Right lobe of liver (tissue), 6 donors: ENCODE results near the gene CACHD1. TPM values are rescaled to one million over a fixed set of nuclear protein-coding genes. Genes with fewer than 3 reads are reported as not detected.

ENCODE experiments used
- ATAC-seq, 4 donors: fragments of 200-7000 bp; cut with Tn5 transposase; one replicate each; pipeline ENCODE4 v1.9.1; 2020; ENCODE audit warnings: mild to moderate bottlenecking in 4 of 4, moderate library complexity in 4 of 4
- DNase-seq, 3 donors: peaks; one replicate each; pipeline ENCODE4 v3.0.0-alpha.2; 2020
- H3K27ac ChIP-seq, 3 donors: fragments of 200-600 bp; one replicate each; pipeline ENCODE4 v1.8.0; 2022
- H3K27me3 ChIP-seq, 2 donors: fragments of 200-600 bp; one replicate each; pipeline ENCODE4 v1.8.0; 2022
- H3K36me3 ChIP-seq, 4 donors: fragments of 200-600 bp; sonication (generic) in 1 of 4; one replicate each; pipeline versions ENCODE4 v1.5.1 to v1.8.0; 2017 to 2022; ENCODE audit warnings: control low read depth in 1 of 4
- H3K4me1 ChIP-seq, 4 donors: fragments of 200-600 bp; sonication (generic) in 1 of 4; one replicate each; pipeline versions ENCODE4 v1.5.1 to v1.8.0; 2017 to 2022; ENCODE audit warnings: control low read depth in 1 of 4
- H3K4me3 ChIP-seq, 3 donors: fragments of 200-600 bp; one replicate each; pipeline ENCODE4 v1.8.0; 2022
- H3K9me3 ChIP-seq, 4 donors: fragments of 200-600 bp; sonication (generic) in 1 of 4; one replicate each; pipeline versions ENCODE4 v1.5.1 to v1.8.0; 2017 to 2022; ENCODE audit warnings: control low read depth in 1 of 4
- POLR2A ChIP-seq: fragments of 450-650 bp; IDR thresholded peaks from one replicate; pipeline ENCODE4 v1.6.1; 2017; ENCODE audit warnings: antibody characterized with exemption, mild to moderate bottlenecking
- WGBS: methylation state at CpG from one replicate; pipeline ENCODE4 v1.1.6; 2018; ENCODE audit warnings: low coverage, low lambda C conversion rate; ENCODE audit not compliant: insufficient coverage; ENCODE audit errors: missing lambda C conversion rate; 5-methylcytosine and 5-hydroxymethylcytosine counted together
- intact Hi-C, 2 donors: fragments of 100-400 bp; cut with DNase I; formaldehyde crosslinking; loops; one replicate each; pipeline versions ENCODE4 v1.11.2 to v1.14.1; 2022
- total RNA-seq, 6 experiments: library from RNA; depleted of rRNA in 2 of 6; stranded (reverse); fragments of >200 nt in 2 of 6; fragmentation: NEBNext Ultra II Directional in 3 of 6; extraction: Animal tissue kit (Norgen Biotek cat#: 25700) in 3 of 6; gene quantifications; one replicate each; pipeline versions ENCODE4 v1.1.0 to v1.2.4, GENCODE V29; 2016 to 2023
- TF ChIP-seq, protein P1 (sequence below), 4 donors: fragments of 200-600 bp in 3 of 4; fragments of 450-650 bp in 1 of 4; IDR thresholded peaks; one replicate each; pipeline versions ENCODE4 v1.5.1 to v1.8.0; 2016 to 2022; ENCODE audit warnings: antibody characterized with exemption in 4 of 4, mild to moderate bottlenecking in 2 of 4
- donor health status: DM: no; HTN: yes; CAD: no.
- donor health status: DM: no; HTN: no; CAD: no.
- donor health status: DM: no; HTN: no; CAD: no.
- donor health status: DM: no; HTN: yes; CAD: no.
- donor health status: DM: no; HTN: yes; CAD: no.

Gene CACHD1
- total RNA-seq, 6 experiments from 2014 or later, result 0.59 to 3.0 (median 1.3) TPM

DNA sequence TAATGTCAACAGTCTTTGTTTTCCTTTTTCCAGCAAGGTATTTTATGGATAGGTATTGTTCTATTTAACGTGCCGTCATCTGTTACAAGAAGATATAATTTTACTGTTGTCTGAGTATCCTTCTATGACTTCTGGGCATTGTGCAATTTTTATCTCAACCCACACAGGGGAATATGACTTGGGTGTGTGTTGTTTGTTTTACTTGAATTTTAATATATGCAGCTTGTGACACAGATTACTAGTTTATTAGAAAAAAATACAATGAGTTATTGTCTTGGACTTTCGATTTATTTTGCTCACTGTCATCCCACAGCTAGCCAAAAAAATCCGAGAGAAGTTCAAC is 111.9 kb downstream of the CACHD1 start:
- no peaks in the 10 kb centered on the region for H3K27me3 ChIP-seq
- H3K4me1 ChIP-seq, result no peaks in the 10 kb centered on the region
- H3K4me3 ChIP-seq, result no peak overlapping the region
- no peak for ATAC-seq
- intact Hi-C loops, result no loop called here
- no peak overlapping the region for H3K27ac ChIP-seq
- no peak for DNase-seq
- no peak for TF ChIP-seq POLR2A
- 79% methylated on average over 4 of the region's 4 CpGs for WGBS
- no peaks in the 10 kb centered on the region for H3K36me3 ChIP-seq
- H3K9me3 ChIP-seq, result no peaks in the 10 kb centered on the region

DNA sequence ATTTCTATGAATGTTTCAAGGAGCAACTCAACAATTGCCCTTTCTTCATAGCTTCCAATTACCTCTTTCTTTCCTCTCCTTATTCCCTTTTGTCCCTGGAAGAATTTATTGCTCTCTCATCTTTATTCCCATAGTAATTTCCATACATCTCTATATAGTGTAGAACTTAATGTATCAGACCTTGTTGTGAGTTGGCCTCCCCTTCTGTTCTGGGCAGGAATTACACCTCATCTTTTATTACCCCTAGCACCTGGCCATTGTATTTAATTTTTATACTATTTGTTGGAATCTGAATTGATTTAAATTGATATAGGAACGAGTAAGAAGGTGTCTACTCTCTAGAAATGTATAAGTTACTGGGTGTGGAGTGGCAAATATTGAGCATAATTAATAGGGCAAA is 114.5 kb downstream of the CACHD1 start:
- TF ChIP-seq POLR2A, result no peak
- TF ChIP-seq, protein P1, sequence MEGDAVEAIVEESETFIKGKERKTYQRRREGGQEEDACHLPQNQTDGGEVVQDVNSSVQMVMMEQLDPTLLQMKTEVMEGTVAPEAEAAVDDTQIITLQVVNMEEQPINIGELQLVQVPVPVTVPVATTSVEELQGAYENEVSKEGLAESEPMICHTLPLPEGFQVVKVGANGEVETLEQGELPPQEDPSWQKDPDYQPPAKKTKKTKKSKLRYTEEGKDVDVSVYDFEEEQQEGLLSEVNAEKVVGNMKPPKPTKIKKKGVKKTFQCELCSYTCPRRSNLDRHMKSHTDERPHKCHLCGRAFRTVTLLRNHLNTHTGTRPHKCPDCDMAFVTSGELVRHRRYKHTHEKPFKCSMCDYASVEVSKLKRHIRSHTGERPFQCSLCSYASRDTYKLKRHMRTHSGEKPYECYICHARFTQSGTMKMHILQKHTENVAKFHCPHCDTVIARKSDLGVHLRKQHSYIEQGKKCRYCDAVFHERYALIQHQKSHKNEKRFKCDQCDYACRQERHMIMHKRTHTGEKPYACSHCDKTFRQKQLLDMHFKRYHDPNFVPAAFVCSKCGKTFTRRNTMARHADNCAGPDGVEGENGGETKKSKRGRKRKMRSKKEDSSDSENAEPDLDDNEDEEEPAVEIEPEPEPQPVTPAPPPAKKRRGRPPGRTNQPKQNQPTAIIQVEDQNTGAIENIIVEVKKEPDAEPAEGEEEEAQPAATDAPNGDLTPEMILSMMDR (IDR thresholded peaks at IDR 0.05), result peak; percentile 26 to 44 (median 41)
- DNase-seq (no peak), ATAC-seq (no peak)
- no peaks in the 10 kb centered on the region for H3K27me3 ChIP-seq
- no peaks in the 10 kb centered on the region for H3K36me3 ChIP-seq
- no peaks in the 10 kb centered on the region for H3K4me1 ChIP-seq
- 75% methylated on average over 1 of the region's 1 CpG for WGBS
- H3K27ac ChIP-seq, result no peak overlapping the region
- intact Hi-C loops, result no loop called here
- no peak overlapping the region for H3K4me3 ChIP-seq
- no peaks in the 10 kb centered on the region for H3K9me3 ChIP-seq

DNA sequence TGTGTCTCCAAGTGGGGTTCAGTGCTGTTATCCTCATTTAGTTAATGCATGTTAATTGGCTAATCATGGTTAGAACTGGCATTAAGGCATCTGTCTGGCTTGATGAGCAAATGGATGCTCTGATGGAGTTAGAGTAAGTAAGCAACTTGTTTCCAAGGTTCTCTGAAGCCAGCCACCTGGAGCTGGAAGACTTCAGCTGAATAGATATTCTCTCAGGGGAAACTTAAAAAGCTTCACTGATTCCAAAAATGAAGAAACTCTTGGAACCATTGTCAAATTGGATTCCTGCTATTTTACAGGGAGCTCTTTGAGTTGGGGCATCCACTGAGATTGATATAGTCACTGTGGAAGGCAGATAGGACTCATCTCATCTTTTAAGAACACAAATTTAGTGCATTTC is 118.9 kb downstream of the CACHD1 start:
- DNase-seq (no peak), ATAC-seq (no peak)
- H3K4me3 ChIP-seq, result no peak overlapping the region
- no peaks in the 10 kb centered on the region for H3K27me3 ChIP-seq
- H3K4me1 ChIP-seq, result no peaks in the 10 kb centered on the region
- intact Hi-C loops, result no loop called here
- H3K27ac ChIP-seq, result no peak overlapping the region
- H3K9me3 ChIP-seq, result no peaks in the 10 kb centered on the region
- TF ChIP-seq, protein P1 (IDR thresholded peaks at IDR 0.05), result no peak
- TF ChIP-seq POLR2A, result no peak
- no peaks in the 10 kb centered on the region for H3K36me3 ChIP-seq

DNA sequence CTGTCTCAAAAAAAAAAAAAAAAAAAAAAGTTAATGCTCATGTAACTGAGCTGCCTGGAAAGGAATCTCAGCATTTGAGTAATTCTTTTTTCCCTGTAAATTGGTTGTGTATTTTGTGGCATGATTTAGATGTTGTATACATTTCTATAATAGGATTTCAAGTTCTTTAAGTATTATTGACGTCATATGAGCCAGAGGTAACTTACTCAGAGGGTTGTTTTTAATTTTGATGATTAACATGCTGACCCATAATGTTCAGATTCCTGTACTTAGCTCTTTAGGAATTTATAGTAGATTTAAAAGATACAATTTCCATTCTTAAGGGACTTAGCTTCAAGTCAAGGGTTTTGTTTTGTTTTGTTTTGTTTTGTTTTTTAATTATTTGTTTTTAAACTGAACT is 120.4 kb downstream of the CACHD1 start:
- DNase-seq (no peak), ATAC-seq (no peak)
- H3K9me3 ChIP-seq, result no peaks in the 10 kb centered on the region
- no peak overlapping the region for H3K4me3 ChIP-seq
- H3K36me3 ChIP-seq, result no peaks in the 10 kb centered on the region
- no peak overlapping the region for H3K27ac ChIP-seq
- WGBS, result 70% methylated on average over 1 of the region's 1 CpG
- intact Hi-C loops, result no loop called here
- H3K4me1 ChIP-seq, result no peaks in the 10 kb centered on the region
- no peaks in the 10 kb centered on the region for H3K27me3 ChIP-seq
- no peak for TF ChIP-seq POLR2A
- TF ChIP-seq, protein P1 (IDR thresholded peaks at IDR 0.05), result no peak

DNA sequence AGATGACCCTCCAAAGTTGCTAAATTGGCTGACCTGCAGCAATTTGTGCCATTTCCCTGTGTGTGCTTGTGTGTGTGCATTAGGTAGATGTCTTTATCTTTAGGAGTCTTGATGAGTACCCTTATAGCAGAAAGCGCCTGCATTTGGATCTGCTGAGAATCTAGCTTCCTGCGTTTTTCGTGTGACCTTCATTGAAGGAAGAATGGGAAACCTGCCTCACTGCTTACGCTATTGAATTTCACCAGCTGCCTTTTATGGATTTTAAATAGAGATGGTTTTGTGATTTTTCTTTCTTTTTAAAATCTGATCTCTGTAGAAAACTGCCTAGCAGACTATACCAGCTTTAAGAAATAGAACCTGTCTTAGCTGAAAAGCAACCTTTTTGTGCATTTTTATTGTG is 124.5 kb downstream of the CACHD1 start:
- no peaks in the 10 kb centered on the region for H3K27me3 ChIP-seq
- DNase-seq, result no peak

More for the DNA sequence above, 124.5 kb downstream of the CACHD1 start:
- H3K9me3 ChIP-seq, result no peaks in the 10 kb centered on the region
- H3K36me3 ChIP-seq, result no peaks in the 10 kb centered on the region
- TF ChIP-seq, protein P1 (IDR thresholded peaks at IDR 0.05), result no peak
- no peak for TF ChIP-seq POLR2A
- H3K27ac ChIP-seq, result no peak overlapping the region
- ATAC-seq, result no peak
- H3K4me3 ChIP-seq, result no peak overlapping the region
- WGBS, result 91% methylated on average over 4 of the region's 4 CpGs
- no peaks in the 10 kb centered on the region for H3K4me1 ChIP-seq
- intact Hi-C loops, result no loop called here
